GM13976 (cell line): ENCODE results near the gene IBSP.

Experiments used
- DNase-seq: peaks from one replicate; pipeline ENCODE4 v3.0.0; 2012; ENCODE audit warnings: low spot score
- in situ Hi-C: fragments of 300-500 bp; cut with MboI; formaldehyde crosslinking; loops from one replicate; pipeline ENCODE4 v1.12.0; 2022; ENCODE audit warnings: low sequenced_read_pairs, mixed read lengths, inconsistent platforms; ENCODE audit not compliant: unreplicated experiment
- TF ChIP-seq, protein P1 (sequence below): IDR thresholded peaks from 2 replicates; pipeline ENCODE4 v1.5.1; 2012; ENCODE audit warnings: borderline replicate concordance, mild to moderate bottlenecking; ENCODE audit not compliant: insufficient read depth; ENCODE audit errors: extremely low read depth, missing control alignments, control extremely low read depth

The IBSP gene

DNA sequence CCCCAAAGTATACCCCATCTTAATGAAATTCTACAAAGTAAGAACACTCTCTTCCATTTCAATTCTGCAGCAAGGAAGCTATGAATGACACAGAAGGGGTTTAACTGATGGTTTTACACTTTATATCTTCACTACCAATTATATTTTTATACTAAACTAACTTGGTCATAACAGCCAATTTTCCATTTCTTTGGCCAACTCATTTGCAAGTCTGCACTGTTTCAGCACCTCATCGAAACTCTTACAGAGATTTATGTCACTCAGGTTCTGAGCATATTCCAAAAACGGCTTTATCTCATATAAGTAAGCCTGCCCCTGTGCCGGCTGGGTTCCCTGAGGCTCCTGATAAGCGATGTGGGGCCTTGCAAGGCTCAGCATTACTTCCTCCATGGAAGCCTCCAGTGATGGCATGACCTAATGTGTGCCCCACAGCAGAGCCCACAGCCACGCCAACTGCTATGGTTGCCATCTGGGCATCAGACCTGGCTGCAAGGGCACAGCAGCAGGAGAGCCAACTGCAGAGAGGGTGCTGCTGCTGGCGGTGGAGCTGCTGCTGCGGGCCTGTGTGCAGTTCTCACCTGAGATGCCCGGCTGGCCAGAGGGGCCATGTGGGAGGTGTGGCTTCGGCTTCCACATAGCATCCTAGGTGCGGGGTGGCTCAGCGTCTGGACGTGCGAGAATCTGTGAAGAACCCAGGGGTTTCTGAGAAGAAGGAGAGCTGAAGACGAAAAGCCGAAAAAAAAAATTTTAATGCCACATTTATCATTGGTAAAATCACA lies 13.4 kb upstream of the IBSP start:
- TF ChIP-seq, protein P1, sequence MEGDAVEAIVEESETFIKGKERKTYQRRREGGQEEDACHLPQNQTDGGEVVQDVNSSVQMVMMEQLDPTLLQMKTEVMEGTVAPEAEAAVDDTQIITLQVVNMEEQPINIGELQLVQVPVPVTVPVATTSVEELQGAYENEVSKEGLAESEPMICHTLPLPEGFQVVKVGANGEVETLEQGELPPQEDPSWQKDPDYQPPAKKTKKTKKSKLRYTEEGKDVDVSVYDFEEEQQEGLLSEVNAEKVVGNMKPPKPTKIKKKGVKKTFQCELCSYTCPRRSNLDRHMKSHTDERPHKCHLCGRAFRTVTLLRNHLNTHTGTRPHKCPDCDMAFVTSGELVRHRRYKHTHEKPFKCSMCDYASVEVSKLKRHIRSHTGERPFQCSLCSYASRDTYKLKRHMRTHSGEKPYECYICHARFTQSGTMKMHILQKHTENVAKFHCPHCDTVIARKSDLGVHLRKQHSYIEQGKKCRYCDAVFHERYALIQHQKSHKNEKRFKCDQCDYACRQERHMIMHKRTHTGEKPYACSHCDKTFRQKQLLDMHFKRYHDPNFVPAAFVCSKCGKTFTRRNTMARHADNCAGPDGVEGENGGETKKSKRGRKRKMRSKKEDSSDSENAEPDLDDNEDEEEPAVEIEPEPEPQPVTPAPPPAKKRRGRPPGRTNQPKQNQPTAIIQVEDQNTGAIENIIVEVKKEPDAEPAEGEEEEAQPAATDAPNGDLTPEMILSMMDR: no peak
- in situ Hi-C loops: no loop called here
- no peak for DNase-seq

DNA sequence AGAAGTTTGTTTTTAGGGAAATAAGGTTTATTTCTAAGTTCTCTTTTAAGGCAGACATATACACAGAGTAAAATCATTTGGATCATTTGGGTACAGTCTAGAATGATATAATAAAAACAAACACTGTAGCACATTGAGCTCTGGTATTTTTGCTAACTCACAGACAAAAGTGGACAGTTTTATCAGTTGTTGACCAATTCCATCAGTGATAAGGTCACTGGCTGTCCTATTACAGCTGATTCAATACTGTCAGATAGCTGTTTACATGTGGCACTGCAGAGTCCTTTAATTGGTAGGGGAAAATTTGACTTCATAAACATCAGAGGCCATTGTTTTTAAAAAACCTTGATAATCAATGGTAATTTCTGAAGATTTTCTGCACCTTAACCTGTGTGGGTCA lies 3.5 kb downstream of the IBSP start:
- TF ChIP-seq, protein P1: no peak
- in situ Hi-C loops: no loop called here

DNA sequence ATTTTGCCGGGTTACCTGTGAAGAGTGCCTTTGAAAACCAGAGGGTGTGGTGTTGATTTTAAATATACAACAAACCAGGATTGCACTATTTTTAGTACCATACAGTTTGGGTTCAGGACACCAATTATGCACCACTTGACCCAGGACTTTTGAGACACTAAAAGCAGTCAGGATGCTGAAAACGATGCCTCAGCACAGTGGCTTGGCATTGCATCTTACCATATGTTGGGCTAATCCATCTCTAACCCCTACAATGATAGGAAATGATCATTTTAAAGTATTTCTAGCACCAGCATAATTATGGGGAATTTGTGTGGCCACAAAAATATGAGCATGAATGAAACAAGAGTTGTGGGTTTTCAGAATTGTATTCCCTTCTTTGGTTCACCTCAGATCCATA lies 4.1 kb downstream of the IBSP start:
- TF ChIP-seq, protein P1: no peak
- in situ Hi-C loops: no loop called here
- no peak for DNase-seq

More for the DNA sequence above, 3.5 kb downstream of the IBSP start:
- DNase-seq: no peak

DNA sequence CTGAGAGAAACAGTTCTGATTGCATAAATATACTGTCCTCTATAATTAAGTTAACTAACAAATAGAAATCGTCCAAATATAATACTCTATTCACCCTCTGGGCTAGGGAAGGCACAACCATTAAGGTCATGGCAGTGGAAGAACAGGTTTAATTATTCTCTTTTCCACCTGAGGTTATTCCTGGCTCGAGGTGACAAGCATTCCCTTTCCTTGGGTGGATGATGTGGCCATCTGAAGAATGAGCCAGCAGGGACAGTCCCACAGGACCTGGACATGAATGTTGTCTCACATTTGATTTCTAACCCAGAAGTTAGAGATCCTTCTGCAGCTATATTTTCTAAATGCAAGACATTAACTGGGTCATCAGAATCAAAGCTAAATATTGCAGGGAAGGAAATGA lies 5.5 kb downstream of the IBSP start:
- in situ Hi-C loops: no loop called here
- TF ChIP-seq, protein P1: no peak
- DNase-seq: no peak

DNA sequence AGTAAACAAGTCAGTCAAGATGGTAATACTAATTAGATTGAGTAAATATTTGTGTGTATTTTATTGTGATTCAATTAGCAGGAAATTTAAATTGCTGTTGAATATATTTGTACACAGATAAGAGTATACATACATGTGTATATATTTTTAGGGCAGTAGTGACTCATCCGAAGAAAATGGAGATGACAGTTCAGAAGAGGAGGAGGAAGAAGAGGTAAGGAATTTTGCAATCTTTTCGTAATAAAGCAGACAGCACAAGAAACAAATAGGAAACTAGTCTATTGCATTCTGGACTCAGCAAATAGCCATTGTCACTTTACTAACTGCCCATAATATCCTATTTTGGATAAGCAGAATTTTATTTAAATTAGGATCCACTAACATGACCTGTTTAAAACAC lies 6.6 kb downstream of the IBSP start:
- DNase-seq: no peak
- TF ChIP-seq, protein P1: no peak
- in situ Hi-C loops: no loop called here

DNA sequence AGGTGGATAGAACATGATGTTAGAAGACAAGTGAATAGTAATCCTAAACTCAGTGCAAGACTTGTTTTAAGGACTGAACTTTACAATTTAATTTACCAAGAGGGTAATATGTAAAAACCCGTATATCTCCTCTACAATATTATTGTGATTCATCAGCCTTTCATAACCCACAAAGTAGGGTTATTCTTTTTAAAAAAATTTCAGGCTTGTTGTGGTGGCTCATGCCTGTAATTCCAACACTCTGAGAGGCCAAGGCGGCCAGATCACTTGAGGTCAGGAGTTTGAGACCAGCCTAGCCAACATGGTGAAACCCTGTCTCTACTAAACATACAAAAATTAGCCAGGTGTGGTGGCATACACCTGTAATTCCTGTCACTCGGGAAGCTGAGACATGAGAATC lies 7.2 kb downstream of the IBSP start:
- TF ChIP-seq, protein P1: no peak
- in situ Hi-C loops: no loop called here
- DNase-seq: no peak

DNA sequence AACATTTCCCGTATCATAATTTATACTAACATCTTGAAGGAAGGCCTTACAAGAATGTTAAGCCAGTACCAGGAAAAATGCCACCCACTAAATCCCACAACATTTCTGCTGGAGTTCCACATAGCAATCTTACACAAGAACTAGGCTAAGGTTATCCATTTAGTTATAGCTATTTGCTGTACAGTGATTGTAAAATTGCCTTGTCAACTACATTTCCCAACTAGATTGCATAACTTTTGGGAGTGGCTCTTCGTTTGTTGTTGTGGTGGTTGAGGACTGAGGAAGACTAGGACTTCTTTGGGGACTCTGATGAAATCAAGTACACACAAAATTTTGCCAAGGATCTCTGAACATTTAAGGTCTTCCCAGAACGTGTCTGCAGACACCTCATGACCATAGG lies 8.0 kb downstream of the IBSP start:
- DNase-seq: no peak
- TF ChIP-seq, protein P1: no peak
- in situ Hi-C loops: no loop called here
